BLaER1 (cell line): Measurements from ENCODE around the gene HNRNPU.

Experiments used
- H3K27ac ChIP-seq: shearing (Covaris generic); formaldehyde crosslinking; 2 replicates; pipeline ENCODE4 v1.8.1; 2022
- H3K27me3 ChIP-seq: shearing (Covaris generic); formaldehyde crosslinking; 2 replicates; pipeline ENCODE4 v1.8.1; 2022
- H3K36me3 ChIP-seq: shearing (Covaris generic); formaldehyde crosslinking; 2 replicates; pipeline ENCODE4 v1.8.1; 2022
- H3K4me1 ChIP-seq: shearing (Covaris generic); formaldehyde crosslinking; 2 replicates; pipeline ENCODE4 v1.8.1; 2022
- H3K4me2 ChIP-seq: shearing (Covaris generic); formaldehyde crosslinking; 2 replicates; pipeline ENCODE4 v1.8.1; 2022
- H3K4me3 ChIP-seq: shearing (Covaris generic); formaldehyde crosslinking; 2 replicates; pipeline ENCODE4 v1.8.1; 2022
- H3K9ac ChIP-seq: shearing (Covaris generic); formaldehyde crosslinking; 2 replicates; pipeline ENCODE4 v1.8.1; 2022
- H3K9me3 ChIP-seq: shearing (Covaris generic); formaldehyde crosslinking; 2 replicates; pipeline ENCODE4 v1.8.1; 2022
- H4K20me1 ChIP-seq: shearing (Covaris generic); formaldehyde crosslinking; 2 replicates; pipeline ENCODE4 v1.8.1; 2022
- Cebpa-rat ChIP-seq: shearing (Covaris generic); IDR thresholded peaks from 2 replicates; pipeline ENCODE4 v1.8.1; 2022

HNRNPU gene

GRCh38 chr1:244863491-244864252, 671 bp downstream of the HNRNPU start:
- Histone ChIP-seq H3K9ac (peak overlapping the region; percentile 100), H4K20me1 (peaks cover 42% of the 10 kb centered on the region), H3K27me3 (no peaks in the 10 kb centered on the region), H3K9me3 (no peaks in the 10 kb centered on the region), H3K27ac (peak overlapping the region; percentile 100), H3K4me2 (peak overlapping the region; percentile 8), H3K36me3 (peaks cover 33% of the 10 kb centered on the region), H3K4me1 (peaks cover 52% of the 10 kb centered on the region), H3K4me3 (peak overlapping the region; percentile 94)
- no peak for TF ChIP-seq Cebpa-rat

DNA sequence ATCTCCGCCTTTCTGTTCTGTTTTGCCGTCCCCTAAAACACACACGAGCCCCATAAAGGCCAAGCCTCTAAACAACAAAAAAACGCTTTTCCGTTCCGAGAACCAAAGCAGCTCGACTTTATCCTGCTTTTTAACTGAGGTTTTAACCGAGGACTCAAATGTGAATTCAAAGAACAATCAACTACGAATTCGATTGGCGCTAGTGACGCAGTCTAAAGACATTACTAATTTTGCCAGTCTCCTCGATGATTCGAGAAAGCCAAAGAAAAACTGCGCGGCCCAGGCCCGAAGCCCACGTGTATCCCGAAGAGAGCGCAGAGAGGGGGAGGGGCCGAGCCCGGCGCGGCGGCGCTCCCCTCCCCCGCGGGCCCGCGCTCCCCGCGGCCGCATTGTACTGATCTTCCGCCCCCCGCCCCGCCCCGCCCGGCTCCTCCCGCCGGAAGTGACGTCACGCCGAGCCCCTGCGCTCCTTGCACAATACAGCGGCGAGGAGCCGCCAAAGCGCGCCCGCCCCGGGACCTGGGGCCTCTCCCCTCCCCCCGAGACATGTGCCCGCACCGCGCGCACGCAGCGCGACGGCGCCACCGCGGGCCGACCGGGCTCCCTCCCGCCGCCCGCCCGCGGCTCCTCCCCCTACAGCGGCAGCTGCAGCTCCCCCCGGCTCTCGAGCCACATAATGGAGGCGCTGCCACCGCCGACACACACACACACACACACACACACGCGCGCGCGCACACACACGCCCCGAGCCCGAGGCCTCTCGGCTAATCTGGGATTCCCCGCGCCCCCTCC, 1.4 kb downstream of the HNRNPU start:
- peaks cover 60% of the 10 kb centered on the region for H3K4me1 ChIP-seq
- H3K4me3 ChIP-seq, result peak overlapping the region; percentile 94
- H3K9ac ChIP-seq, result peak overlapping the region; percentile 100
- peaks cover 50% of the 10 kb centered on the region for H4K20me1 ChIP-seq
- peak overlapping the region; percentile 87 for H3K4me2 ChIP-seq
- peaks cover 40% of the 10 kb centered on the region for H3K36me3 ChIP-seq
- peak; percentile 82 for TF ChIP-seq Cebpa-rat
- H3K9me3 ChIP-seq, result no peaks in the 10 kb centered on the region
- peak overlapping the region; percentile 100 for H3K27ac ChIP-seq
- no peaks in the 10 kb centered on the region for H3K27me3 ChIP-seq

DNA sequence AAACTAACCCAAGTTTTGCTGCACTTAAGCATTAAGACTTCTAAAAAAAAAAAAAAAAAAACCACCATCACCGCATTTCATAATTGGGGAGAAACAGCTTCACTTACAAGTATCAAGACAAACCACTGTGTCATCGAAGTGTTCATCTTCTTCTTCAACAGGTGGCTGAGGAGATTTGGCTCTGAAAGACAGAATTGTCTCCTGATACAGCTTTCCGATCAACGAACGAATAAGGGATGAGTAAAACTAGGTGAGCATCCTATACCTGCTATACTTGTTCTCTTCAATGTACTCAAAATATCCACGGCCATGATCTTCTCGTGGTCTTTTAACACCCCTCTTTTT, 2.0 kb downstream of the HNRNPU start:
- TF ChIP-seq Cebpa-rat, result no peak
- Histone ChIP-seq H3K36me3 (peaks cover 46% of the 10 kb centered on the region), H3K4me3 (peak overlapping the region; percentile 94), H3K9me3 (no peaks in the 10 kb centered on the region), H3K4me2 (peak overlapping the region; percentile 87), H3K27me3 (no peaks in the 10 kb centered on the region), H3K27ac (peak overlapping the region; percentile 100), H3K4me1 (peaks cover 65% of the 10 kb centered on the region), H3K9ac (peak overlapping the region; percentile 100), H4K20me1 (peaks cover 55% of the 10 kb centered on the region)

GRCh38 chr1:244861683-244862082, 2.7 kb downstream of the HNRNPU start:
- Histone ChIP-seq H3K4me2 (peak overlapping the region; percentile 87), H3K27ac (peak overlapping the region; percentile 100), H3K9ac (peak overlapping the region; percentile 100), H3K9me3 (no peaks in the 10 kb centered on the region), H3K4me3 (peak overlapping the region; percentile 94), H4K20me1 (peaks cover 62% of the 10 kb centered on the region), H3K36me3 (peaks cover 52% of the 10 kb centered on the region), H3K27me3 (no peaks in the 10 kb centered on the region), H3K4me1 (peaks cover 70% of the 10 kb centered on the region)
- TF ChIP-seq Cebpa-rat, result no peak

- no peak for TF ChIP-seq Cebpa-rat
- Histone ChIP-seq H3K4me2 (peak overlapping the region; percentile 87), H3K9me3 (no peaks in the 10 kb centered on the region), H4K20me1 (peaks cover 68% of the 10 kb centered on the region), H3K27me3 (no peaks in the 10 kb centered on the region), H3K27ac (peak overlapping the region; percentile 100), H3K9ac (peak overlapping the region; percentile 100), H3K36me3 (peaks cover 59% of the 10 kb centered on the region), H3K4me3 (peak overlapping the region; percentile 94), H3K4me1 (peaks cover 70% of the 10 kb centered on the region)
Observed at GRCh38 chr1:244860914-244861610, 3.3 kb downstream of the HNRNPU start.

DNA sequence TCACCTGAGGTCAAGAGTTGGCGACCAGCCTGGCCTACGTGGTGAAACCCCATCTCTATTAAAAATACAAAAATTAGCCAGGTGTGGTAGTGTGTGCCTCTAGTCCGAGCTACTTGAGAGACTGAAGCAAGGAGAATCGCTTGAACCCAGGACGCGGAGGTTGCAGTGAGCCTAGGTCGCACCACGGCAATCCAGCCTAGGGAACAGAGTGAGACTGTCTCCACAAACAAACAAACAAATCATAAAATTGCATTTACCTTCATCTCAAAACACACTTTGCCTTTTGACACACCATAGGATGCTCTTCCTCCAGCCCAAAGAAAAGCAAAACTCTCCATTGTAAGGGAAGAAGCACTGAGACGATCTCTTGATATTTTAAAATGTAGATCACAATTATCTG, 4.3 kb downstream of the HNRNPU start:
- Histone ChIP-seq H3K27me3 (no peaks in the 10 kb centered on the region), H3K9ac (peak overlapping the region; percentile 100), H3K4me2 (peak overlapping the region; percentile 87), H3K9me3 (no peaks in the 10 kb centered on the region), H3K4me1 (peaks cover 70% of the 10 kb centered on the region), H3K36me3 (peaks cover 69% of the 10 kb centered on the region), H3K4me3 (peak overlapping the region; percentile 94), H3K27ac (no peak overlapping the region), H4K20me1 (peaks cover 78% of the 10 kb centered on the region)
- TF ChIP-seq Cebpa-rat, result no peak

DNA sequence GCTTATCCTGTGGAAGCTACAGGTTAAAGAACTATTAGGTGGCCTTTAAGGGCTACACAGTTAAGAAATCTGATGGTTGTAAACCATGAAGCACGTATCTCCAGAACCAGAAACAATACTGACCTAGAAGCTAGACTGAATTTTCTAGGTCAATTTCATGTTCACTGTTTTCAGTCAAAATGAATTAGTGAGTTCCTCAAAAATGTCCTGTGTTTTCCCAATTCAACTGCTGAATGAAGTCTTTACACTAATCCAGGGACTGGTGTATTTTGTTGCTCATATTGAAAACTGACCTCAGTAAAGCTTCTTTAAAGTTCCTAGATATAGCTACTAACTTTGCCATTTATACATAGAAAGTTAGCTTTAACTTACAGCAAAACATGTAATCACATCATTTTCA, 6.0 kb downstream of the HNRNPU start:
- Histone ChIP-seq H3K4me1 (peaks cover 84% of the 10 kb centered on the region), H4K20me1 (peaks cover 95% of the 10 kb centered on the region), H3K27me3 (no peaks in the 10 kb centered on the region), H3K4me2 (peak overlapping the region; percentile 87), H3K9ac (peak overlapping the region; percentile 27; the same call in 1 of the 2 replicates), H3K36me3 (peaks cover 83% of the 10 kb centered on the region), H3K9me3 (no peaks in the 10 kb centered on the region), H3K27ac (no peak overlapping the region), H3K4me3 (no peak overlapping the region)
- TF ChIP-seq Cebpa-rat, result no peak

GRCh38 chr1:244857761-244858160, 6.6 kb downstream of the HNRNPU start:
- Histone ChIP-seq H3K4me1 (peaks cover 84% of the 10 kb centered on the region), H3K27ac (0 out of 2 replicates have a peak overlapping the region, but pooled peaks have one; percentile 6), H3K27me3 (no peaks in the 10 kb centered on the region), H3K36me3 (peaks cover 89% of the 10 kb centered on the region), H4K20me1 (peaks cover 100% of the 10 kb centered on the region), H3K4me3 (peak overlapping the region; percentile 26; the same call in 1 of the 2 replicates), H3K9ac (peak overlapping the region; percentile 27; the same call in 1 of the 2 replicates), H3K4me2 (peak overlapping the region; percentile 87), H3K9me3 (no peaks in the 10 kb centered on the region)
- TF ChIP-seq Cebpa-rat, result no peak

GRCh38 chr1:244854865-244855578, 9.3 kb downstream of the HNRNPU start:
- no peak for TF ChIP-seq Cebpa-rat
- Histone ChIP-seq H3K9me3 (no peaks in the 10 kb centered on the region), H3K36me3 (peaks cover 98% of the 10 kb centered on the region), H4K20me1 (peaks cover 100% of the 10 kb centered on the region), H3K4me1 (peaks cover 66% of the 10 kb centered on the region), H3K4me2 (peak overlapping the region; percentile 87), H3K4me3 (peak overlapping the region; percentile 13), H3K9ac (no peak overlapping the region; the same call in 1 of the 2 replicates), H3K27me3 (no peaks in the 10 kb centered on the region), H3K27ac (no peak overlapping the region)
